Large intestine (tissue), 12 donors: ENCODE measurements around the gene KLF11. TPM values are rescaled to one million over a fixed set of nuclear protein-coding genes. Genes with fewer than 3 reads are reported as not detected.

ENCODE experiments used
- DNase-seq, 2 donors: peaks; one replicate each; pipeline versions ENCODE4 v3.0.0 to v3.0.0-alpha.2; 2013
- H3K27ac ChIP-seq: one replicate; pipeline ENCODE4 v1.5.1; 2013; ENCODE audit warnings: low read length
- H3K27me3 ChIP-seq: 2 replicates; pipeline ENCODE4 v1.6.1; 2013; ENCODE audit warnings: low read length; ENCODE audit not compliant: control insufficient read depth, insufficient read depth
- H3K36me3 ChIP-seq: 2 replicates; pipeline ENCODE4 v1.6.1; 2013; ENCODE audit warnings: low read length; ENCODE audit not compliant: control insufficient read depth, insufficient read depth
- H3K4me1 ChIP-seq: one replicate; pipeline ENCODE4 v1.6.1; 2013; ENCODE audit warnings: low read length; ENCODE audit not compliant: control insufficient read depth, insufficient read depth
- H3K4me3 ChIP-seq: one replicate; pipeline ENCODE4 v1.5.1; 2013; ENCODE audit warnings: low read length
- H3K9me3 ChIP-seq: one replicate; pipeline ENCODE4 v1.6.1; 2013; ENCODE audit warnings: mild to moderate bottlenecking, low read depth, low read length, moderate library complexity; ENCODE audit not compliant: control insufficient read depth
- WGBS: methylation state at CpG from one replicate; pipeline ENCODE4 v1.1.5; 2013; ENCODE audit warnings: low lambda C conversion rate; ENCODE audit not compliant: insufficient coverage; 5-methylcytosine and 5-hydroxymethylcytosine counted together
- long read RNA-seq, 11 donors: transcript quantifications; one replicate each; lab custom pipeline, GENCODE V29; 2026
- polyA plus RNA-seq: library from polyadenylated mRNA; unstranded; fragments of 120-200 nt; gene quantifications from one replicate; pipeline ENCODE4 v1.2.1, GENCODE V29; 2013

The KLF11 gene
- 10.6 TPM for polyA plus RNA-seq
- long read RNA-seq, donor 1, full-length matches to known transcripts = 1 of 1 reads
- long read RNA-seq, donor 1, partial matches to known transcripts = 0 of 1 reads
- long read RNA-seq, donor 1, other reads (novel, unspliced or antisense) = 0 of 1 reads
- long read RNA-seq, donor 2, full-length matches to known transcripts = 2 of 2 reads
- long read RNA-seq, donor 2, partial matches to known transcripts = 0 of 2 reads
- long read RNA-seq, donor 2, other reads (novel, unspliced or antisense) = 0 of 2 reads
- long read RNA-seq, donor 3 = 0 reads
- long read RNA-seq, donor 4 = 0 reads
- long read RNA-seq, donor 5, full-length matches to known transcripts = 2 of 2 reads
- long read RNA-seq, donor 5, partial matches to known transcripts = 0 of 2 reads
- long read RNA-seq, donor 5, other reads (novel, unspliced or antisense) = 0 of 2 reads
- long read RNA-seq, donor 6, full-length matches to known transcripts = 3 of 22 reads
- long read RNA-seq, donor 6, partial matches to known transcripts = 19 of 22 reads
- long read RNA-seq, donor 6, other reads (novel, unspliced or antisense) = 0 of 22 reads
- long read RNA-seq, donor 7, full-length matches to known transcripts = 2 of 2 reads
- long read RNA-seq, donor 7, partial matches to known transcripts = 0 of 2 reads
- long read RNA-seq, donor 7, other reads (novel, unspliced or antisense) = 0 of 2 reads
- long read RNA-seq, donor 8, full-length matches to known transcripts = 1 of 1 reads
- long read RNA-seq, donor 8, partial matches to known transcripts = 0 of 1 reads
- long read RNA-seq, donor 8, other reads (novel, unspliced or antisense) = 0 of 1 reads
- long read RNA-seq, donor 9, full-length matches to known transcripts = 5 of 5 reads
- long read RNA-seq, donor 9, partial matches to known transcripts = 0 of 5 reads
- long read RNA-seq, donor 9, other reads (novel, unspliced or antisense) = 0 of 5 reads
- long read RNA-seq, donor 10, full-length matches to known transcripts = 2 of 26 reads
- long read RNA-seq, donor 10, partial matches to known transcripts = 24 of 26 reads
- long read RNA-seq, donor 10, other reads (novel, unspliced or antisense) = 0 of 26 reads
- long read RNA-seq, donor 11 = 0 reads

DNA sequence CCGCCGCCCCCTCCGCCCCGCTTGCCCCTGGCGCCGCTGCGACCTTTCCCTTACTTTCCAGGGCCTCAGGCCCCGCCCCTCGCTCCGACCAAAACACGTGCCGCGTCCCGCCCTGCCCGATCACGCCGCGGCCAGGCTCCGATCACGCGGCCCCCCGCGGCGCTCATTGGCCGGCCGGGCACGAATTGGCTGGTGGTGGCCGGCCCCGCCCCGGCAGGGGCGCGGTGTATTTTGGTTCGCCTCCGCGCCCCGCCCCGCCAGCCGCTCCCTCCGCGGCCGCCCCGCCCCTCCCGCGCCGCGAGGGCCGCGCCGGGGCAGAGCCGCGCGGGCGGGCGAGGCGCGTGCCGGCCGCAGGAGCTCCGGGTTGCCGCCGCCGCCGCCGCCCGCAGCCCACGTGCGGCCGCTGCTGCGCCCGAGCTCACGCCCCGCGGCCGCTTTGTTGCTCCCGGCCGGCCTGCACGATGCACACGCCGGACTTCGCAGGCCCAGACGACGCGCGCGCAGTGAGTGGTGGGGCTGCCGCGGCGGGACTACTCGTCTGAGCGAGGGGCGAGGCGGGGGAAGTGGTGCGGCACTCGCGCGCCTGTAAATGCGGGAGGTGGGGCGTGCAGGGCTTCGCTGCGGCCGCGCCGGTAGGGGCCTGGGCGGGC, at the start of gene KLF11:
Gene KLF11 (plus strand): TSS at position 295 of the 650 bp plus-strand sequence. CDS start 167 bp downstream, at position 462.
- H3K36me3 ChIP-seq = peaks cover 19% of the 10 kb centered on the region
- peaks cover 20% of the 10 kb centered on the region for H3K9me3 ChIP-seq
- no CpG with 5 or more reads among the region's 104 CpGs for WGBS
- H3K27ac ChIP-seq = peak within 1 kb of the TSS; percentile 86
- no peaks in the 10 kb centered on the region for H3K27me3 ChIP-seq
- peaks cover 12% of the 10 kb centered on the region for H3K4me1 ChIP-seq
- DNase-seq = peak; percentile 92 to 95
- peak within 1 kb of the TSS; percentile 52 for H3K4me3 ChIP-seq

DNA sequence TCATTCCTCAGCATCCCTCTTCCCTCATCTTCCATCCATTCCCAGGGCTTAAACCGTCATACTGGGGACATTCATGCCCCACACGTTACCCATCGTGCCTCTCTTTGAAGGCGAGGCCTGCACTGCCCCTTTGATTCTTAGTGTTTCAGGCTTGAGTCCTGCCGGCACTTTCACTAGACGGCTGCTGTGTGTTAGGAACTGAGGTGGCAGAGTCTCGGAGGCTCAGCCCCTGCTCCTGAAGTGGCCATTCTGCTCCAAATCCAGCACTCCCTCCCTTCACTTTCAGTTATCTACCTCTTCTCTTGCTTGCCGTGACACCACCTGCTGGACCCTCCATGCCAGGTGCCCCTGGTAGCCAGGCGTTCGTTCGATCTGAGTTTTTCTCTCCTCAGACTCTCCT, 48.9 kb upstream of the KLF11 start:
- 100% methylated on average over 1 of the region's 11 CpGs for WGBS
- H3K27ac ChIP-seq = no peak overlapping the region

DNA sequence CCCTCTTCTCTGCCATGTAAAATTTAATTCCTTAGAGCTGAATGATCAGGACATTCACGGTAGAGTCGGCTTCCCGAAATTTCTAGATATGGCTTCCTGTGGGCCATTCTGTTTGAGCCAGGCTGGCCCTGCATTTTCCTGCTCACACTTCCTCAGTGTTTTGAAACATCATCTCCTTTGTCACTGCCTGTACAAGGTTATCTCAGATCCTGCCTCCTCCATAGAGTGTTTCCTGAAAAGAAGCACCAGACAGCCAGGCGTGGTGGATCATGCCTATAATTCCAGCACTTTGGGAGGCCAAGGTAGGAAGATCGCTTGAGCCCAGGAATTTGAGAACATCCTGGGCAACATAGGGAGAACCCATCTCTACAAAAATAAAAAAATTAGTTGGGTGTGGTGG, 48.3 kb upstream of the KLF11 start:
- no peaks in the 10 kb centered on the region for H3K9me3 ChIP-seq
- peaks cover 4% of the 10 kb centered on the region for H3K36me3 ChIP-seq
- no peak overlapping the region for H3K4me3 ChIP-seq
- no peak overlapping the region for H3K27ac ChIP-seq
- WGBS = no CpG with 5 or more reads among the region's 5 CpGs
- H3K27me3 ChIP-seq = no peaks in the 10 kb centered on the region
- H3K4me1 ChIP-seq = peaks cover 7% of the 10 kb centered on the region
- no peak for DNase-seq

More for the DNA sequence above, 48.9 kb upstream of the KLF11 start:
- no peak overlapping the region for H3K4me3 ChIP-seq
- no peaks in the 10 kb centered on the region for H3K9me3 ChIP-seq
- peaks cover 4% of the 10 kb centered on the region for H3K36me3 ChIP-seq
- H3K27me3 ChIP-seq = no peaks in the 10 kb centered on the region
- DNase-seq = no peak
- H3K4me1 ChIP-seq = peaks cover 7% of the 10 kb centered on the region

DNA sequence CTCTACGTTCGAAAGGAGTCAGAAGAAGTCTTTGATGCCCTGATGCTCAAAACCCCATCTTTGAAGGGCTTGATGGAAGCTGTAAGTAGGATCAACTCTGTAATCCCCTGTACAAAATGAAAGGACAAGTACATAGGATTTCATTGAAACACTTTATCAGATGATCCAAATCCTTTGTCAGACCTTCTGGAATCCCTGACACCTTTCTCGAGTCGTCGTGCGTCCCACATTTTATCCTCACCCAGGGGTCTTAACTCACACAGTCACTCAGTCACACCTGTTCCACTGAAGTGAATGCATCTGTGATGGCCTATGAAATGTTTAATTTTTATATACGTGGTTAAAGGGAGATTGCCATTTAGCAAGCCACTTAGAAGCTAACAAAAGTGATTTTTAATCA, 47.0 kb upstream of the KLF11 start:
- H3K9me3 ChIP-seq = no peaks in the 10 kb centered on the region
- peaks cover 4% of the 10 kb centered on the region for H3K36me3 ChIP-seq
- 100% methylated on average over 1 of the region's 7 CpGs for WGBS
- H3K4me3 ChIP-seq = no peak overlapping the region
- peaks cover 7% of the 10 kb centered on the region for H3K4me1 ChIP-seq
- H3K27ac ChIP-seq = no peak overlapping the region
- DNase-seq = no peak
- no peaks in the 10 kb centered on the region for H3K27me3 ChIP-seq

DNA sequence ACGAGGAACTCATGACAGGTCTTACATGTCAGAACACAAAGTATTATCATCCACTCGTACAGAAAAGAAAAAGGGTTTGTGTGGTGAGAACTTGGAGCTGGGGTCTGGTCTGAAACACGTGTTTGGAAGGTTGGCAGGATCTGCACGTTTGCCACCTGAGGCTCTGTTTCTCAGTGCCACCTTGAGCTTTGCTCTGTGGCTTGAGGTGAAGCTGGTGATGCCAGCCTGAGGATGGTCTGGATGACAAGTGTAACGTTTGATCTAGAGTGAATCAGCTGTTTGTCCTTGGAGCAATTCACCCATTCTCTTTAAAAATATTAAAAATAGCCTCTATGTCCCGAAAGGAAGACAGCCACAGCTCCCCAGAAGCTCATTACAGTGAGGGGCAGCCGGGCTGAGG, 45.4 kb upstream of the KLF11 start:
- Histone ChIP-seq H3K4me3 (no peak overlapping the region), H3K4me1 (no peaks in the 10 kb centered on the region), H3K36me3 (peaks cover 4% of the 10 kb centered on the region), H3K9me3 (no peaks in the 10 kb centered on the region), H3K27me3 (no peaks in the 10 kb centered on the region), H3K27ac (no peak overlapping the region)
- 80% methylated on average over 1 of the region's 7 CpGs for WGBS
- DNase-seq = no peak

- H3K4me3 ChIP-seq = no peak overlapping the region
- no peak overlapping the region for H3K27ac ChIP-seq
- H3K36me3 ChIP-seq = peaks cover 4% of the 10 kb centered on the region
- WGBS = 88% methylated on average over 4 of the region's 20 CpGs
- DNase-seq = no peak
- H3K9me3 ChIP-seq = no peaks in the 10 kb centered on the region
- no peaks in the 10 kb centered on the region for H3K27me3 ChIP-seq
- H3K4me1 ChIP-seq = no peaks in the 10 kb centered on the region
These were observed 44.3 kb upstream of the KLF11 start for GRCh38 chr2:9998916-9999654.

GRCh38 chr2:9999693-10000092, 43.7 kb upstream of the KLF11 start:
- peaks cover 4% of the 10 kb centered on the region for H3K36me3 ChIP-seq
- no peak overlapping the region for H3K27ac ChIP-seq
- no peaks in the 10 kb centered on the region for H3K4me1 ChIP-seq
- no peak overlapping the region for H3K4me3 ChIP-seq
- no peaks in the 10 kb centered on the region for H3K9me3 ChIP-seq
- no peak for DNase-seq
- H3K27me3 ChIP-seq = no peaks in the 10 kb centered on the region
- WGBS = no CpG with 5 or more reads among the region's 1 CpG

GRCh38 chr2:10000541-10000940, 42.8 kb upstream of the KLF11 start:
- H3K36me3 ChIP-seq = peaks cover 4% of the 10 kb centered on the region
- H3K27ac ChIP-seq = no peak overlapping the region
- DNase-seq = no peak
- no peak overlapping the region for H3K4me3 ChIP-seq
- peaks cover 2% of the 10 kb centered on the region for H3K27me3 ChIP-seq
- H3K4me1 ChIP-seq = no peaks in the 10 kb centered on the region
- WGBS = no CpG with 5 or more reads among the region's 8 CpGs
- H3K9me3 ChIP-seq = no peaks in the 10 kb centered on the region

- no peak for DNase-seq
- Histone ChIP-seq H3K27me3 (peaks cover 11% of the 10 kb centered on the region), H3K36me3 (peaks cover 2% of the 10 kb centered on the region), H3K27ac (no peak overlapping the region), H3K4me3 (no peak overlapping the region), H3K4me1 (peaks cover 1% of the 10 kb centered on the region), H3K9me3 (peaks cover 5% of the 10 kb centered on the region)
- 88% methylated on average over 4 of the region's 5 CpGs for WGBS
These were observed 41.8 kb upstream of the KLF11 start for GRCh38 chr2:10001586-10001985.
